Ovary (tissue), 9 donors: ENCODE results near the gene DECR2. TPM values are rescaled to one million over a fixed set of nuclear protein-coding genes. Genes with fewer than 3 reads are reported as not detected.

Source experiments
- DNase-seq, 5 donors: peaks; one replicate each; pipeline ENCODE4 v3.0.0-alpha.2; 2019 to 2020
- H3K27ac ChIP-seq, 2 donors: fragments of 200-600 bp; one replicate each; pipeline versions ENCODE4 v1.5.1 to v1.8.0; 2019 to 2022
- H3K27me3 ChIP-seq: fragments of 200-600 bp; one replicate; pipeline ENCODE4 v1.8.0; 2022
- H3K36me3 ChIP-seq: fragments of 200-600 bp; sonication (generic); one replicate; pipeline ENCODE4 v1.5.1; 2019
- H3K4me1 ChIP-seq: one replicate; pipeline ENCODE4 v1.8.1; 2013; ENCODE audit warnings: mild to moderate bottlenecking, moderate library complexity; ENCODE audit not compliant: insufficient read depth
- H3K4me3 ChIP-seq: fragments of 200-600 bp; sonication (generic); one replicate; pipeline ENCODE4 v1.5.1; 2017
- H3K9me3 ChIP-seq, 2 donors: fragments of 200-600 bp in 1 of 2; sonication (generic) in 1 of 2; one replicate each; pipeline versions ENCODE4 v1.5.1 to v1.8.1; 2013 to 2019; ENCODE audit warnings: mild to moderate bottlenecking in 1 of 2, moderate library complexity in 1 of 2
- EP300 ChIP-seq: sonication (generic); formaldehyde crosslinking; IDR thresholded peaks from one replicate; pipeline ENCODE4 v1.6.1; 2017; ENCODE audit warnings: antibody characterized with exemption
- POLR2A ChIP-seq: fragments of 450-650 bp; IDR thresholded peaks from one replicate; pipeline ENCODE4 v1.6.1; 2017; ENCODE audit warnings: antibody characterized with exemption, mild to moderate bottlenecking, moderate library complexity
- WGBS, 3 donors: extraction: QIAGEN DNeasy Blood & Tissue Kit in 1 of 3; methylation state at CpG; one replicate each; pipeline versions ENCODE4 v1.1.5 to v1.1.7; 2013 to 2017; 5-methylcytosine and 5-hydroxymethylcytosine counted together
- intact Hi-C, 4 donors: fragments of 100-400 bp; cut with DNase I; formaldehyde crosslinking; loops; one replicate each; pipeline versions ENCODE4 v1.11.0 to v1.15.1; 2022 to 2023
- polyA plus RNA-seq, 2 donors: library from polyadenylated mRNA; stranded (reverse); fragments of 200-250 nt in 1 of 2; fragments of 350-450 nt in 1 of 2; fragmentation: Illumina TruSeq in 1 of 2; extraction: RNeasy Lipid Tissue Mini Kit (QIAGEN cat#74804) in 1 of 2; gene quantifications; one replicate each; pipeline ENCODE4 v1.2.3, GENCODE V29; 2013 to 2014
- total RNA-seq, 7 donors: library from RNA; depleted of rRNA in 2 of 7; stranded (reverse); fragments of >200 nt in 2 of 7; fragmentation: NEBNext Ultra II Directional in 3 of 7; extraction: Animal tissue kit (Norgen Biotek cat#: 25700) in 3 of 7; gene quantifications; one replicate each; pipeline versions ENCODE4 v1.1.0 to v1.2.4, GENCODE V29; 2016 to 2023
- TF ChIP-seq, protein P1 (sequence below), 3 donors: fragments of 450-650 bp in 2 of 3; fragments of 200-600 bp in 1 of 3; IDR thresholded peaks; one replicate each; pipeline versions ENCODE4 v1.5.1 to v1.8.0; 2016 to 2022; ENCODE audit warnings: antibody characterized with exemption in 3 of 3, mild to moderate bottlenecking in 1 of 3
- donor health status: DM: no; HTN: no; CAD: no; lungs with moderate emphysema.
- donor health status: DM: no; HTN: no; CAD: no.
- donor health status: Bipolar disorder and iron deficiency.
- donor health status: DM: yes; HTN: yes; CAD: no.
- donor health status: DM: no; HTN: no; CAD: no.
- donor health status: DM: yes; HTN: yes; CAD: no.

Gene DECR2
- total and polyA plus RNA-seq, 9 donors, result 2.1 to 23.7 (median 14.8) TPM

GRCh38 chr16:369275-369865, 32.3 kb upstream of the DECR2 start:
- H3K36me3 ChIP-seq, result no peaks in the 10 kb centered on the region
- no peaks in the 10 kb centered on the region for H3K9me3 ChIP-seq
- H3K27me3 ChIP-seq, result no peaks in the 10 kb centered on the region
- H3K27ac ChIP-seq, result no peak overlapping the region
- no peak for DNase-seq
- WGBS, 3 donors, result 66 to 76% (median 72%) methylated on average over 20 of the region's 20 CpGs
- intact Hi-C loops, result no loop called here
- peaks cover 3% of the 10 kb centered on the region for H3K4me1 ChIP-seq
- no peak for TF ChIP-seq EP300
- TF ChIP-seq, protein P1, sequence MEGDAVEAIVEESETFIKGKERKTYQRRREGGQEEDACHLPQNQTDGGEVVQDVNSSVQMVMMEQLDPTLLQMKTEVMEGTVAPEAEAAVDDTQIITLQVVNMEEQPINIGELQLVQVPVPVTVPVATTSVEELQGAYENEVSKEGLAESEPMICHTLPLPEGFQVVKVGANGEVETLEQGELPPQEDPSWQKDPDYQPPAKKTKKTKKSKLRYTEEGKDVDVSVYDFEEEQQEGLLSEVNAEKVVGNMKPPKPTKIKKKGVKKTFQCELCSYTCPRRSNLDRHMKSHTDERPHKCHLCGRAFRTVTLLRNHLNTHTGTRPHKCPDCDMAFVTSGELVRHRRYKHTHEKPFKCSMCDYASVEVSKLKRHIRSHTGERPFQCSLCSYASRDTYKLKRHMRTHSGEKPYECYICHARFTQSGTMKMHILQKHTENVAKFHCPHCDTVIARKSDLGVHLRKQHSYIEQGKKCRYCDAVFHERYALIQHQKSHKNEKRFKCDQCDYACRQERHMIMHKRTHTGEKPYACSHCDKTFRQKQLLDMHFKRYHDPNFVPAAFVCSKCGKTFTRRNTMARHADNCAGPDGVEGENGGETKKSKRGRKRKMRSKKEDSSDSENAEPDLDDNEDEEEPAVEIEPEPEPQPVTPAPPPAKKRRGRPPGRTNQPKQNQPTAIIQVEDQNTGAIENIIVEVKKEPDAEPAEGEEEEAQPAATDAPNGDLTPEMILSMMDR (IDR thresholded peaks at IDR 0.05), result no peak
- no peak for TF ChIP-seq POLR2A
- peak overlapping the region; percentile 49 for H3K4me3 ChIP-seq

GRCh38 chr16:369866-370436, 31.7 kb upstream of the DECR2 start:
- peak overlapping the region; percentile 49 for H3K4me3 ChIP-seq
- intact Hi-C loops, result no loop called here
- no peak for TF ChIP-seq EP300
- TF ChIP-seq POLR2A, result no peak
- TF ChIP-seq, protein P1 (IDR thresholded peaks at IDR 0.05), result no peak
- H3K4me1 ChIP-seq, result peaks cover 3% of the 10 kb centered on the region
- H3K9me3 ChIP-seq, result no peaks in the 10 kb centered on the region
- H3K27ac ChIP-seq, result no peak overlapping the region
- DNase-seq, result peak in 1 of 5 donors; percentile 36
- 7 to 52% (median 13%) methylated on average over 35 to 44 of the region's 44 CpGs for WGBS, 3 donors
- no peaks in the 10 kb centered on the region for H3K27me3 ChIP-seq
- no peaks in the 10 kb centered on the region for H3K36me3 ChIP-seq

DNA sequence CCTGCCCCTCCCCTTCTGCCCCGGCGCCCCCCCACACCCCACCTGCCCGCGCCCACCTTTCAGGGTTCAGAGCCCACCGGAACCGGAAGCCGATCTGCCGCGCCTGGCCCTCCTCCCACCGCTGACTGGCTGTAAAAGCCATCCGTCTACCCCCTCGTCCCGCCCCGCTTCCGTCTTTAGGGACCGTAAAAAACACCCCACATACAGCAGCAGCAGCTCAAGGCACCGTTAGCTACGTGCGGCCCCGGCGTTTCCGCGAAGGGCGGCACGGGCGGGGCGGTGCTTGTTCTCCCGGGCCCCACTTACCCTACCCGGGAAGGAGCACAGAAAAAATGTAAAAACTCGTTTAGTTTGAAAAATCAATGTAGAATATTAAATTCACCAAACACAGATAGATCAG, 31.2 kb upstream of the DECR2 start, which contains the start of gene MRPL28:
Gene MRPL28 (minus strand): TSS at position 96 of the 400 bp plus-strand sequence. CDS start 320 bp downstream, outside the sequence.
- peak within 1 kb of the TSS; percentile 49 for H3K4me3 ChIP-seq

GRCh38 chr16:370979-371514, 30.6 kb upstream of the DECR2 start:
- no peaks in the 10 kb centered on the region for H3K27me3 ChIP-seq
- no peaks in the 10 kb centered on the region for H3K9me3 ChIP-seq
- no peaks in the 10 kb centered on the region for H3K36me3 ChIP-seq
- WGBS, 3 donors, result 59 to 71% (median 64%) methylated on average over 10 of the region's 10 CpGs
- peaks cover 3% of the 10 kb centered on the region for H3K4me1 ChIP-seq
- no peak overlapping the region for H3K27ac ChIP-seq
- peak in 1 of 5 donors; percentile 39 for DNase-seq
- TF ChIP-seq POLR2A, result no peak
- no peak for TF ChIP-seq EP300
- TF ChIP-seq, protein P1 (IDR thresholded peaks at IDR 0.05), result no peak
- intact Hi-C loops, result no loop called here
- H3K4me3 ChIP-seq, result peak overlapping the region; percentile 49

More for the DNA sequence above, 31.2 kb upstream of the DECR2 start, which contains the start of gene MRPL28:
- no peak for TF ChIP-seq EP300
- TF ChIP-seq, protein P1 (IDR thresholded peaks at IDR 0.05), result no peak
- TF ChIP-seq POLR2A, result no peak
- WGBS, 3 donors, result 1 to 2% (median 1%) methylated on average over 24 to 30 of the region's 30 CpGs
- intact Hi-C loops, result no loop called here
- Histone ChIP-seq H3K27me3 (no peaks in the 10 kb centered on the region), H3K9me3 (no peaks in the 10 kb centered on the region), H3K36me3 (no peaks in the 10 kb centered on the region), H3K27ac (no peak within 1 kb of the TSS), H3K4me1 (peaks cover 3% of the 10 kb centered on the region)
- DNase-seq, result peak; percentile 91 to 97 (median 96)
